ENCODE data around the gene ABLIM2. TPM values are rescaled to one million over a fixed set of nuclear protein-coding genes. Genes with fewer than 3 reads are reported as not detected.

ABLIM2 gene
- total RNA-seq, 1 experiment from 2014 or later = 6.1 TPM

DNA sequence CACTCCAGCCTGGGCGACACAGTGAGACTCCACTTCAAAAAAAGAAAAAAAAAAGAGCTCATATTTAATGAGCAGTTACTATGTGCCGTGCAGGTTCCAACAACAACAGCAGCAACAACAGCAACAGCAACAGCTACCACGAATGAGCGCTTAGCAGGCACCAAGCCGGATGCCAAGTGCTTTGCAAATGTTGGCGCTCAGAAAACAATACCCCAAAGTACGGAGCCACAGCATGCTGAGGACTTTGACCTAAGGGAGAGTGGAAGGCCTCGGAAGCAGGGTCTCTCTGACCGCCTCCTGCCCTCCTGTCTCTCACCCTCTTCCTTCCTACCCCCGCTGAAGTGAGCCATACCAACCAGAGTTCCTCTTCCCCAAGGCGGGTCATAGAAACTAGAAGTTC is 116.7 kb downstream of the ABLIM2 start:
- no peaks in the 10 kb centered on the region for H3K79me2 ChIP-seq (ENCODE audit: insufficient read depth, low read length)
- ATAC-seq = no peak
- H3K4me3 ChIP-seq (replicated peaks in 1 of 2; ENCODE audit: low read depth in 1 of 2, low read length in 2 of 2) = no peak overlapping the region
- no peak overlapping the region for H2AFZ ChIP-seq (ENCODE audit: low read depth, low read length, poor library complexity, severe bottlenecking)
- no peak overlapping the region for H3K9ac ChIP-seq (ENCODE audit: low read length)
- H3K9me2 ChIP-seq (ENCODE audit: insufficient read depth) = no peaks in the 10 kb centered on the region
- DNase-seq (ENCODE audit: low read depth, low spot score) = no peak
- H3K4me2 ChIP-seq (ENCODE audit: low read length) = no peak overlapping the region
- ChIA-PET POLR2A (no interaction called here), RAD21 (ENCODE audit: low non-redundant PET in 1 of 2, low total read pairs in 2 of 2, uncharacterized antibody in 2 of 2, unreplicated experiment in 2 of 2) (no interaction called here), CTCF (no interaction called here)
- H3K27me3 ChIP-seq (ENCODE audit: insufficient read depth, low read length) = no peaks in the 10 kb centered on the region
- BruUV-seq (replicated peaks) = no TSS peak
- TF ChIP-seq EZH2 (IDR thresholded peaks at IDR 0.05) = no peak
- TF ChIP-seq SRF (IDR thresholded peaks at IDR 0.05; ENCODE audit: low read depth) = no peak
- no peak for TF ChIP-seq EGR1 (IDR thresholded peaks at IDR 0.05; ENCODE audit: low read depth)
- TF ChIP-seq CBX3 (IDR thresholded peaks at IDR 0.05; ENCODE audit: low read depth) = no peak
- TF ChIP-seq SP1 (IDR thresholded peaks at IDR 0.05; ENCODE audit: low read depth) = no peak
- TF ChIP-seq ZFX (IDR thresholded peaks at IDR 0.05) = no peak
- no peak for TF ChIP-seq RAD21 (IDR thresholded peaks at IDR 0.05; ENCODE audit: low read depth)
- TF ChIP-seq FOSL1 (IDR thresholded peaks at IDR 0.05; ENCODE audit: low read depth) = no peak
- TF ChIP-seq EZH2phosphoT487 (IDR thresholded peaks at IDR 0.05; ENCODE audit: borderline replicate concordance) = no peak
- no peak for TF ChIP-seq YY1 (IDR thresholded peaks at IDR 0.05; ENCODE audit: extremely low read depth, insufficient replicate concordance, low read depth, low read length)
- TF ChIP-seq POLR2AphosphoS5 (IDR thresholded peaks at IDR 0.05; ENCODE audit: low read depth, low read length) = no peak
- TF ChIP-seq, protein P1, sequence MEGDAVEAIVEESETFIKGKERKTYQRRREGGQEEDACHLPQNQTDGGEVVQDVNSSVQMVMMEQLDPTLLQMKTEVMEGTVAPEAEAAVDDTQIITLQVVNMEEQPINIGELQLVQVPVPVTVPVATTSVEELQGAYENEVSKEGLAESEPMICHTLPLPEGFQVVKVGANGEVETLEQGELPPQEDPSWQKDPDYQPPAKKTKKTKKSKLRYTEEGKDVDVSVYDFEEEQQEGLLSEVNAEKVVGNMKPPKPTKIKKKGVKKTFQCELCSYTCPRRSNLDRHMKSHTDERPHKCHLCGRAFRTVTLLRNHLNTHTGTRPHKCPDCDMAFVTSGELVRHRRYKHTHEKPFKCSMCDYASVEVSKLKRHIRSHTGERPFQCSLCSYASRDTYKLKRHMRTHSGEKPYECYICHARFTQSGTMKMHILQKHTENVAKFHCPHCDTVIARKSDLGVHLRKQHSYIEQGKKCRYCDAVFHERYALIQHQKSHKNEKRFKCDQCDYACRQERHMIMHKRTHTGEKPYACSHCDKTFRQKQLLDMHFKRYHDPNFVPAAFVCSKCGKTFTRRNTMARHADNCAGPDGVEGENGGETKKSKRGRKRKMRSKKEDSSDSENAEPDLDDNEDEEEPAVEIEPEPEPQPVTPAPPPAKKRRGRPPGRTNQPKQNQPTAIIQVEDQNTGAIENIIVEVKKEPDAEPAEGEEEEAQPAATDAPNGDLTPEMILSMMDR (IDR thresholded peaks at IDR 0.05 in 2 of 3, conservative IDR thresholded peaks at IDR 0.05 in 1 of 3; ENCODE audit: borderline replicate concordance in 1 of 3, insufficient read depth in 1 of 3, low read depth in 2 of 3, low read length in 2 of 3) = no peak
- no peak for TF ChIP-seq MAX (IDR thresholded peaks at IDR 0.05)
- TF ChIP-seq TCF7L2 (IDR thresholded peaks at IDR 0.05; ENCODE audit: borderline replicate concordance, extremely low read depth, insufficient read depth, insufficient read length) = no peak
- no peaks in the 10 kb centered on the region for H4K20me1 ChIP-seq (ENCODE audit: insufficient read depth)
- H3K9me3 ChIP-seq (ENCODE audit: control insufficient read depth in 1 of 2, insufficient read depth in 1 of 2, low read depth in 1 of 2, low read length in 2 of 2) = no peaks in the 10 kb centered on the region
- no peaks in the 10 kb centered on the region for H3K36me3 ChIP-seq (ENCODE audit: control insufficient read depth in 1 of 2, insufficient read depth in 2 of 2, low read length in 2 of 2)
- H3K4me1 ChIP-seq (ENCODE audit: control insufficient read depth in 1 of 2, insufficient read depth in 2 of 2, low read length in 2 of 2) = no peaks in the 10 kb centered on the region
- no peak overlapping the region for H3K27ac ChIP-seq (ENCODE audit: low read depth, low read length)
- intact Hi-C loops (cut with micrococcal nuclease) = no loop called here
